Stimulated activated CD4-positive, alpha-beta T cell treated with anti-CD3 and anti-CD28 coated beads, Interleukin-15, amount 100 ng/mL, for 24 hours (primary cell): ENCODE results near the gene MRPS35.
A peak's percentile ranks its signal among the peaks of the same experiment; 100 is the strongest.
"Not testable (repeated sequence)": the region's sequence is repeated elsewhere in the genome, so short reads cannot be mapped to it uniquely, and the experiment has no call there.

ENCODE experiments used
- DNase-seq: peaks from one replicate; pipeline ENCODE4 v3.0.0-alpha.2; 2020

Gene MRPS35

GRCh38 chr12:27709932-27710591 is 570 bp upstream of the MRPS35 start:
- DNase-seq: no peak

GRCh38 chr12:27711317-27711682 is 668 bp downstream of the MRPS35 start:
- DNase-seq: peak; percentile 29

DNA sequence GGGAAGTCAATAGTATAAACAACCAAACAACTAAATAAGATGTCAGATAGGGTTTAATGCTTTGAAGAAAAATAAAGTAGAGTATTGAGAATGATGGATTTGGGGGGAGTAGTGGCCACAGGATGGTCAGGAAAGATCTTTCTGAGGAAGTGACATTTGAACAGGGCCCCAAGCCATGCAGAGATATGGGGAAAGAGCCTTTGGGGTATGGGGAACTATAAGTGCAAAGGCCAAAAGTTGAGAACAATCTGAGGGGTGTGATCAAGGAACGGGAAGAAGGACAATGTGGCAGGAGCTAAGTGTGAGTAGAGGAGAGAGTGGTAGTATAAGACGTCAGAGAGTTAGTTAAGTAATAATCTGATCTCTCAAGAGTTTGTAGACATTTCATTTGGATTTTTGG is 1.3 kb downstream of the MRPS35 start:
- no peak for DNase-seq

DNA sequence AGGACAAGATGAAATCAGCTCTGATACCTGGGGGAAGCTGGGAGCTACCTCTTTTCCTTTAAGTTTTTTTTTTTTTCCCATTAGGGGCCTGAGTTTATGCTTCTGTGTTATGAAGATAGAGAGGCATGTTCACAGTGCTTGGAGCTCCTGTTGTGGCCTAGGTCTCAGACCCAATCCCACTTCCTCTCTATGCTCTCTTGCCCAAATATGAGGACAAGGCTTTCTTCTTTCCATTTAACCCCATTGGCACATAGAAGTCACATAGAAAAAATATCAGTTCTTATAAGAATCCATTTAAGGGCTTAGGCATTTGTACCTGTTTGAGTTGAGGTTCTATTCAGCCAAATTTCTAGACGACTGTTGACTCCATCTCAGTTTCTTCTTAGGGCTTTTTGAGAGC is 12.6 kb downstream of the MRPS35 start:
- DNase-seq: no peak

GRCh38 chr12:27730097-27730588 is 19.5 kb downstream of the MRPS35 start:
- no peak for DNase-seq

DNA sequence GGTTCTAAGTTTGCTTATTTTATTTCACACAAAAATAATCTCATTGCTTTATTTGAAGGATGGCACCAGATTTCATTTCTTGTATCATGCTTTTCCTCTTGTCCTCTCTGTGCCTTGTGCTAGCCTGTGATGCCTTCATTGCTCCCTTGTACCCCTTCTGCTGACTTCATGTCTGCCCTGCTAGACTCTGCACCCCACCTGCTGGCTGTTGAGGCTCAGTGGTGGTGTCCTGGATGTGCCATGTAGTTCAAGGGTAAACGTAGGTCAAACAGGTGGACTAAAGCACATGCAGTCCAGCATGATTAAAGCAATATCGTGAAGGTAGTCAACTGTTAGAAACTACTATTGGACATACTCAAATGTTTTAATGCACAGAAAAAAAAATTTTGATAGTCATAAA is 21.6 kb downstream of the MRPS35 start:
- DNase-seq: no peak

DNA sequence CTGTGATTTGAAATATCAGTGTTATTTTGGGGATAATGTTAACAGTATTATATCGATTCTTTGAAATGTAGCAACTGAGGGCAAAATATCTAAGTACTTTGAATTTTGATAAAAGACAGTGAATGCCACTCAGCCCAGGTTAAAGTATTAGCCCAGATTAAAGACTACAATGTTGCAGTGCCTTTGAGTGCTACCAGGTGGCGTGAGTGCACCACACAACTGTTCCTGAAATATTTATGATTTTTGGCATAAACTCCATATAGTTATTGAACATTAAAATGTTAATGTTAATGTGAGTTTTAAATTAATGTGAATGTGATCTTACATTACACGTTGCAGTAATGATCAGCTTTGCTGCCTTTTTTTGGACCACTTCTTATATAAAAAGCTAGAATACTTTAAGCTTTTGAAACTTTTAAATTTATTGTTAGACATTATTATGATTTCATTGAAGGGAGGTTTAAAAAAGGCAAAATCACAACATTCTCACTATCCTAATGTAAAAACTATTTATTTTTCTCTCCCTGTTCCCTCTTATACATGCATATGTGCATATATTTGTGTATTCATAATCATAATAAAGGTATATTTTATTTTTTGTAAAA is 22.5 kb downstream of the MRPS35 start:
- peak; percentile 42 for DNase-seq

GRCh38 chr12:27733791-27734190 is 23.2 kb downstream of the MRPS35 start:
- no peak for DNase-seq

DNA sequence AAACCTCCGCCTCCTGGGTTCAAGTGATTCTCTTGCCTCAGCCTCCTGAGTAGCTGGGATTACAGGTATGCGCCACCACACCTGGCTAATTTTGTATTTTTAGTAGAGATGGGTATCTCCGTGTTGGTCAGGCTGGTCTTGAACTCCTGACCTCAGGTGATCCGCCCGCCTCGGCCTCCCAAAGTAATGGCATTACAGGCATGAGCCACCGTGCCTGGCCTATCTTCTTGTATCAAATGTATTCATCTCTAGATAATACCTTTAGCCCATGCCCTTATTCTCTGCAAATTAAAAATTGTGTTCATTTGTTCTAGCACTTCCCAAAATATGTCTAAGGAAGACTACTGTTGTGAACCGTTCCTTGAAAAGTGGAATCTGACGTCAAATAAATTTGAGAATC is 23.7 kb downstream of the MRPS35 start:
- not testable (repeated sequence) for DNase-seq

DNA sequence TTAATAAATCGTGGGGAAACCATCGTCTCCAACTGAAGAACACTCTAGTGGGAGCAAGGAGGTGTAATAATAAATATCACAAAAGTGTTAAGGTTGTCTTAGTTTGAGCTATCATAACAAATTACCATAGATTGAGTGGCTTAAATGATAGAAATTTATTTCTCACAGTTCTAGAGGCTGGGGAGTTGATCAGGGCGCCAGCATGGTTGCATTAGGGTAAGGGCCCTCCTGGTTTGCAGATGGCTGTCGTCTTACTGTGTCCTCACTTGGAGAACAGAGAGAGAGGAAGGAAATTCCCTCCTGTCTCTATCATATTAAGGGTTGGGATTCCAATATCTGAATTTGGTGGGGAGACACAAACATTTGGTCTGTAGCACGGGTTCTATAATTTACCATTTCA is 33.0 kb downstream of the MRPS35 start:
- no peak for DNase-seq

- not testable (repeated sequence) for DNase-seq
These were observed 35.1 kb downstream of the MRPS35 start for GRCh38 chr12:27745734-27746133.

DNA sequence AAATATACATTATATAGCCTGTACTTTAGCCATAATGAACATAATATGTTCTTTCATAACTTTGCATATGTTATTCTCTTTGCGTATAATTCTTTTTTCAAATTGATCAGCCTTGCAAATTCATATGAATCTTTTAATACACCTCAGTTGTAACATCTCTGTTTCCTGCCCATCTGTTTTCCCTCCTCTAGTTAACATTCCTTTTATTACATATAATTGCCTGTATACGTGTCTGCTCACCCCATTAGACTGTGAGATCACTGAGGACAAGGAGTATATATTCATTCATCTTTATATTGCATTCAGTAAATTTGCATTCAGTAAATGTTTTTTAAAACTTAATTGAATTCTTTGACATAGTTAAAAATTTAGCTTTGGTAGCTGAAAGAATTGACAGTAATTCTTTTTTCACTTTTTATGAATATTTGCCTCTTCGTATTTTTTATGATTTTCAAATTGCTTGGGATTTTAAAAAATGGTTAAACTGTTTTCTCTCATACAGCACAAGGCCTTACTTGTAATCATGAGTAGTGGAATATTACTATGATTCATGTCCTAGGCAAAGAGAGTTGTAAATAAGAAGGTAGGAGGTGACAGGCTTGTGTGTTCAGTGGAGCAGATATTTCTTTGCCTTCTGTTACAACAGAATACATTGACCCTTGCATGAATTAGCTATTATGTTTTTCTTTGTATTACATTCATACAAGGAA is 36.6 kb downstream of the MRPS35 start:
- DNase-seq: no peak

- DNase-seq: no peak
These were observed 40.9 kb downstream of the MRPS35 start for GRCh38 chr12:27751386-27752047.

- no peak for DNase-seq
These were observed 44.2 kb downstream of the MRPS35 start for GRCh38 chr12:27754795-27755194.

DNA sequence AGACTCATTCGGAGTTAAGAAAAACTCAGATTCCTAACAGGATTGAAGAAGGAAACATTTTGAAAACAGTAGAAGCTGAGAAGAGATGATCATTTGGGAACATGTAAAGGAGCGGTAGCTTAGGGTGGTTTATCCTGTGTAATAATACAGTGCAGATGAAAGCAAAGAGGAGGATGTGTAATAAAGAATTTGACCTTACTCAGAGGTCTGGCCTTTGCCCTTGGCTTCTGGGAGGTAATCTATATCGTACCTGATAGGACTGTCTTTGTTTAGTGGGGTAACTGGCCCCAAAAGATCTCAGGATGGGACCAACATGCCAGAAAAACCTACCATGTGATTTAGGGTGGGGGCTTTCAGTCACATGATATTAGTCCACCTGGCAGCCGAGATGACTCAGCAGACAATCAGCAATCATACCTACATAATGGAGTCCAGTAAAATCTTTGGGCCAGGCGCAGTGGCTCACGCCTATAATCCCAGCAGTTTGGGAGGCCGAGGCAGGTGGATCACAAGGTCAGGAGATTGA is 46.1 kb downstream of the MRPS35 start:
- DNase-seq: no peak

DNA sequence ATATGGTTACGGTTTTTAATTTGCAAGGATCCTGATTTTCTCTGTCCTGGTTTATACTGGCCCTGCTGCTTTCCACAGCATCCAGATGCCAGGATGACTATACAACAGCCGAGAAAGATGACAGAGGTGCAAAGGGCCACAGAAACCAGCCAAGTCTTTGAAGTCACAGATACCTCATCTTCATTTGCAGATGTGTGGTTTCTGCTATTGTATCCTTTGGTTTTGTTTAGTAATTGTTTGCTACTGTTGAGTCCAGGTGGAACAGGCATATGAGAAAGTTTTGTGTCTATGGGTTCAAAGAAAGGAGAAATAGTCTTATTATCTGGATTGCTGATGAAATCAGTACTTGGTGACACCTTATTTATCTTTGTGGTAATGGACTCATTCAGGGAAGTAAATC is 52.1 kb downstream of the MRPS35 start:
- no peak for DNase-seq

GRCh38 chr12:27766587-27766986 is 56.0 kb downstream of the MRPS35 start:
- no peak for DNase-seq

DNA sequence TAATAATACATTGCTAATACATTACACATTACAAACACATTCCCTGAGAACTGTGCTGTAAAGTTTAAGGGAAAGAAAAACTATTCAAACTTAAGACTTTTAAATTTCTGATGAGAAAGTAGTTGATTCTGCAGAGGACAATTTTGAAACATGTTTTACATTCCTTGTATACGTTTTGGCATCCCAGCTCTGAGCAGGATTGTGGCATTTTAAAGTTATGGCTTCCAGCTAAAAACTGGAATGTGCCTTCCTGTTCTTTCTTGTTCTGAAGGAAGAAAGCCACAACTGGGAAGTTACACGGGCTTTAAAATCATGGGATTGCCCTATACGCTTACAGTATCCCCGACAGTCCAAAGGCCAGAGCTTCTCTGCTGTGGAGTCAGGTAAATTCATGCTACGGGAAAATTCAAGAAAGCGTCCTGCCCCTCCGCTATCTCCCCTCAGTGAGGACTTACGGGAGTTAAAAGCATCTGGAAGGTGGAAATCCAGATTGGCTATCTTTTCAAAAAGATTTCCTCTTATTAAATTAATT is 58.6 kb downstream of the MRPS35 start:
- DNase-seq: no peak

- DNase-seq: no peak
These were observed 61.1 kb downstream of the MRPS35 start for GRCh38 chr12:27771481-27772327.

GRCh38 chr12:27772328-27773049 is 61.9 kb downstream of the MRPS35 start:
- no peak for DNase-seq

DNA sequence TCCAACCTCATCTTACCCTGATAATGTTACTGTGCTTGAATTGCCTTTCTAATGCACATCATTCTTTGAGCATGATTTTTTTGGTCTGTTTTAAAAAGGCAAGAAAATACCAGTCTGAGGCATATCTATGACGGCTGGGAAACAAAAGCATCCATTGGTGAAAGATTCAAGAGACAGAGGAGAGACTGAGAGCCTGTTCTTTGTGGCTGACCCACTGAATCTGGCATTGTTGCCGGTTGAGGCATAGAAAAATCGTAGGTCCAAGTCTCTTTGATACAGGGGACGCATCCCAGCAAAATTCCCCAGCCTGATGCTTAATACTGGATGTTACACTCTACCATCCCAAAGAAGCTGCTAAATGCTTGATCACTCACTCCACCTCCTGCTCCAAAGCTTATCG is 66.5 kb downstream of the MRPS35 start:
- DNase-seq: no peak
